ENCODE results near the gene LHPP.
"Not testable (repeated sequence)": the region's sequence is repeated elsewhere in the genome, so short reads cannot be mapped to it uniquely, and the experiment has no call there.

LHPP gene

DNA sequence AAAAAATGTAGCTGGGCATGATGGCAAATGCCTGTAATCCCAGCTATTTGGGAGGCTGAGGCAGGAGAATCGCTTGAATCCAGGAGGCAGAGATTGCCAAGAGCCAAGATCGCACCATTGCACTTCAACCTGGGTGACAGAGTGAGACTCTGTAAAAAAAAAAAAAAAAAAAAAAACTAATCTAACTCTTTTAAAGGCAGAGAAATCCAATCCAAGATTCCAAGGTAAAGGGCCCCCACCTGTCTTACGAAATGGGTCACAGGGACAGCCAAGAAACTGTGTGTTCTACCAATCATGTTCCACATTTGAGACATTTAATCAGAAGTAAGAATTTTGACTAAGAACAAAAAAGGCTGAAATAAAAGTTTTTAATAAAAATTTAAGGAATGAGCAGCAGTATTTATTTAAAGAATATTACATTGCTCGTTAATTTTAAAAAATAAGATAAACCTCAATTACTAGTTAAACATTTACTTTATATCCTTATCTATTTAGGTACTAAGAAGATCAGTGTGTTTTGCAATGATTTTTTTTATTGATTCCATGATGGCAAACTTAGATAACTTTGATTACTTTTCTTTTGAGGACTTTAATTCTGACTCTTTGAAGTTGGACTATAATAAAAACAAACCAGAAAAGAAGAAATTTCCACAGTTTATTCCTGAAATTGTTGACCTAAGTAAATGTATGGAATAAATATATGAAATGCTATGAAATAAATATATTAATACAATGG, 36.2 kb upstream of the LHPP start:
- no peaks in the 10 kb centered on the region for H3K4me1 ChIP-seq (ENCODE audit: control insufficient read depth in 1 of 2, insufficient read depth in 1 of 2, low read depth in 1 of 2, low read length in 1 of 2)
- no peak overlapping the region for H3K4me3 ChIP-seq (ENCODE audit: low read depth in 1 of 2, low read length in 1 of 2)
- peaks cover 99% of the 10 kb centered on the region for H3K27me3 ChIP-seq
- H3K9me3 ChIP-seq: no peaks in the 10 kb centered on the region
- TF ChIP-seq, protein P1, sequence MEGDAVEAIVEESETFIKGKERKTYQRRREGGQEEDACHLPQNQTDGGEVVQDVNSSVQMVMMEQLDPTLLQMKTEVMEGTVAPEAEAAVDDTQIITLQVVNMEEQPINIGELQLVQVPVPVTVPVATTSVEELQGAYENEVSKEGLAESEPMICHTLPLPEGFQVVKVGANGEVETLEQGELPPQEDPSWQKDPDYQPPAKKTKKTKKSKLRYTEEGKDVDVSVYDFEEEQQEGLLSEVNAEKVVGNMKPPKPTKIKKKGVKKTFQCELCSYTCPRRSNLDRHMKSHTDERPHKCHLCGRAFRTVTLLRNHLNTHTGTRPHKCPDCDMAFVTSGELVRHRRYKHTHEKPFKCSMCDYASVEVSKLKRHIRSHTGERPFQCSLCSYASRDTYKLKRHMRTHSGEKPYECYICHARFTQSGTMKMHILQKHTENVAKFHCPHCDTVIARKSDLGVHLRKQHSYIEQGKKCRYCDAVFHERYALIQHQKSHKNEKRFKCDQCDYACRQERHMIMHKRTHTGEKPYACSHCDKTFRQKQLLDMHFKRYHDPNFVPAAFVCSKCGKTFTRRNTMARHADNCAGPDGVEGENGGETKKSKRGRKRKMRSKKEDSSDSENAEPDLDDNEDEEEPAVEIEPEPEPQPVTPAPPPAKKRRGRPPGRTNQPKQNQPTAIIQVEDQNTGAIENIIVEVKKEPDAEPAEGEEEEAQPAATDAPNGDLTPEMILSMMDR (IDR thresholded peaks at IDR 0.05): no peak
- no peak overlapping the region for H3K27ac ChIP-seq
- H3K36me3 ChIP-seq: no peaks in the 10 kb centered on the region

DNA sequence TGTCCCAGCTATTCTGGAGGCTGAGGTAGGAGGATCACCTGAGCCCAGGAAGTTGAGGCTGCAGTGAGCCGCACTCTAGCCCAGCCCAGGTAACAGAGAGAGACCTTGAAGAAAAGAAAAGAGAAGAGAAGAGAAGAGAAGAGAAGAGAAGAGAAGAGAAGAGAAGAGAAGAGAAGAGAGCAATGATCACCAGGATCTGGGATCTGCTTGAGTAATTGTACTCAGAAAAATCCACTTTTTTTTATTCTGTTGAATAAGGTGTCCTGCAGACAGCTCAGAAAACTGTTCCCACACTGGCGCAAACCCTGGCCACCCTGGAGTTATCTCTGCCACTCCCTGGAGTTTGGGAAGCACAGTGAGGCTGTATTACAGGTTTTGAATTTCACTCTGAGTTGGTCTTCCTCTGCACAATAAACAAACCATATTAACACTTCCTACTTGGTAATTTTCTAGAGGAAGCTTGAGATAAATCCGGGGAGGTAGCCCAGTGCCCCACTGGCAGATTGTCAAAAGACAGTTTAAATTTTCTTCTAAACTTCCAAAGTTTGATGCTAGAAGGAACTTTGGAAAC, 33.3 kb upstream of the LHPP start:
- Histone ChIP-seq H3K4me1 (ENCODE audit: control insufficient read depth in 1 of 2, insufficient read depth in 1 of 2, low read depth in 1 of 2, low read length in 1 of 2) (no peaks in the 10 kb centered on the region), H3K36me3 (no peaks in the 10 kb centered on the region), H3K4me3 (ENCODE audit: low read depth in 1 of 2, low read length in 1 of 2) (no peak overlapping the region), H3K9me3 (no peaks in the 10 kb centered on the region), H3K27ac (no peak overlapping the region), H3K27me3 (peaks cover 94% of the 10 kb centered on the region)
- TF ChIP-seq, protein P1 (IDR thresholded peaks at IDR 0.05): no peak

DNA sequence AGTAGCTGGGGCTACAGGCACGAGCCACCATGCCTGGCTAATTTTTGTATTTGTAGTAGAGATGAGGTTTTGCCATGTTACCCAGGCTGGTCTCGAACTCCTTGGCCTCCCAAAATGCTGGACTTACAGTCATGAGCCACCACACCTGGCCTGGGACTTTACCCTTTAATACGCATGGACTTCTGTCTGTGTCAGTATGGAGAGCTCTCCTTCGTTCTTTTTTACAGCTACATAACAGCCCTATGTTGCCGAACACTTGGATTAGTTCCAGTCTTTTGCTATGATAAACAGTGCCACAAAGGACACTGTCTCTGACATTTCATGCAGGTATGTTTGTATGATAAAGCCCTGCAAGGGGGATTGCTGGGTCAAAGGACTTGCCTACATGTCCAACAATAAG, 32.0 kb upstream of the LHPP start:
- Histone ChIP-seq H3K36me3 (no peaks in the 10 kb centered on the region), H3K27me3 (peaks cover 84% of the 10 kb centered on the region), H3K9me3 (no peaks in the 10 kb centered on the region), H3K27ac (no peak overlapping the region), H3K4me3 (ENCODE audit: low read depth in 1 of 2, low read length in 1 of 2) (no peak overlapping the region), H3K4me1 (ENCODE audit: control insufficient read depth in 1 of 2, insufficient read depth in 1 of 2, low read depth in 1 of 2, low read length in 1 of 2) (no peaks in the 10 kb centered on the region)
- TF ChIP-seq, protein P1 (IDR thresholded peaks at IDR 0.05): no peak

- Histone ChIP-seq H3K27ac (no peak overlapping the region), H3K36me3 (no peaks in the 10 kb centered on the region), H3K9me3 (no peaks in the 10 kb centered on the region), H3K27me3 (peaks cover 79% of the 10 kb centered on the region), H3K4me3 (ENCODE audit: low read depth in 1 of 2, low read length in 1 of 2) (no peak overlapping the region), H3K4me1 (ENCODE audit: control insufficient read depth in 1 of 2, insufficient read depth in 1 of 2, low read depth in 1 of 2, low read length in 1 of 2) (no peaks in the 10 kb centered on the region)
- TF ChIP-seq, protein P1 (IDR thresholded peaks at IDR 0.05): no peak
These were observed 31.5 kb upstream of the LHPP start for GRCh38 chr10:124430077-124430476.

DNA sequence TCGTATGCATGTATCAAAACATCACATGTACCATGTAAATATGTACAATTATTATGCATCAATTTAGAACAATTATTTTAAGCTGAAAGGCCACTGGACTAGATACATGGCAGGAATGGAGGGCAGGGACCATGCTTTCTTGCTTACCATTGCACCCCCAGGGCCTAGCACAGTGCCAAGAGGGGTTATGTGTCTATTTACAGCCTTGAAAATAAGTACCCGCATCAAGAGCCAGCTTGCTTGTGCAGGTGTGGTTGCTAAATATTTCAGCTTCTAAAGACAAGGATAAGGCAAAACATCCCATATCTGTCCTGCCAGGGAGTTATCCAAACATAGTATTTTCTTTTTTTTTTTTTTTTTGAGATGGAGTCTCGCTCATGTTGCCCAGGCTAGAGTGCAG, 28.2 kb upstream of the LHPP start:
- no peaks in the 10 kb centered on the region for H3K36me3 ChIP-seq
- TF ChIP-seq, protein P1 (IDR thresholded peaks at IDR 0.05): no peak
- no peaks in the 10 kb centered on the region for H3K9me3 ChIP-seq
- H3K27ac ChIP-seq: no peak overlapping the region
- H3K27me3 ChIP-seq: peaks cover 62% of the 10 kb centered on the region
- H3K4me3 ChIP-seq (ENCODE audit: low read depth in 1 of 2, low read length in 1 of 2): no peak overlapping the region
- H3K4me1 ChIP-seq (ENCODE audit: control insufficient read depth in 1 of 2, insufficient read depth in 1 of 2, low read depth in 1 of 2, low read length in 1 of 2): no peaks in the 10 kb centered on the region

GRCh38 chr10:124435683-124436082, 25.9 kb upstream of the LHPP start:
- H3K9me3 ChIP-seq, H3K27ac ChIP-seq: not testable (repeated sequence)
- peaks cover 42% of the 10 kb centered on the region for H3K27me3 ChIP-seq

More at GRCh38 chr10:124435683-124436082, 25.9 kb upstream of the LHPP start:
- not testable (repeated sequence) for H3K36me3 ChIP-seq; H3K4me1 ChIP-seq (ENCODE audit: control insufficient read depth in 1 of 2, insufficient read depth in 1 of 2, low read depth in 1 of 2, low read length in 1 of 2); H3K4me3 ChIP-seq (ENCODE audit: low read depth in 1 of 2, low read length in 1 of 2)
